Measurements from ENCODE around the gene ARSG. TPM values are rescaled to one million over a fixed set of nuclear protein-coding genes. Genes with fewer than 3 reads are reported as not detected.

Gene ARSG
- polyA plus RNA-seq, 3 donors = 15.5 to 19.3 (median 19.2) TPM

GRCh38 chr17:68450801-68451200 is 159.5 kb downstream of the ARSG start:
- peaks cover 16% of the 10 kb centered on the region for H3K4me1 Mint-ChIP-seq
- Histone ChIP-seq H3K4me3 (replicated peaks in 1 of 3; ENCODE audit: low read depth in 2 of 3, low read length in 3 of 3) (no peak overlapping the region), H3K79me2 (ENCODE audit: insufficient read depth, low read length) (peaks cover 6% of the 10 kb centered on the region), H3K27ac (ENCODE audit: low read depth in 1 of 2, low read length in 2 of 2) (no peak overlapping the region), H2AFZ (ENCODE audit: insufficient read depth, low read depth, low read length, poor library complexity, severe bottlenecking) (no peak overlapping the region), H3K9me3 (replicated peaks in 1 of 2; ENCODE audit: control insufficient read depth in 1 of 2, insufficient read depth in 1 of 2, low read length in 2 of 2) (no peaks in the 10 kb centered on the region), H3K4me1 (ENCODE audit: control insufficient read depth in 1 of 2, insufficient read depth in 2 of 2, low read length in 2 of 2) (peaks cover 11 to 12% of the 10 kb centered on the region in 2 donors), H3K4me2 (replicated peaks; ENCODE audit: extremely low read depth, low read length, poor library complexity, severe bottlenecking) (no peak overlapping the region), H3K27me3 (ENCODE audit: control insufficient read depth in 2 of 2, insufficient read depth in 2 of 2, low read length in 2 of 2) (no peaks in the 10 kb centered on the region), H3K9ac (ENCODE audit: insufficient read depth, low read length, poor library complexity, severe bottlenecking) (no peak overlapping the region), H3K36me3 (replicated peaks in 1 of 2; ENCODE audit: control insufficient read depth in 1 of 2, insufficient read depth in 2 of 2, low read length in 2 of 2) (peaks cover 40 to 63% of the 10 kb centered on the region in 2 donors), H4K20me1 (ENCODE audit: insufficient read depth, low read length) (peaks cover 5% of the 10 kb centered on the region)
- H3K36me3 Mint-ChIP-seq = peaks cover 63 to 74% of the 10 kb centered on the region in 2 donors
- H3K27me3 Mint-ChIP-seq (ENCODE audit: low read depth in 3 of 3) = peaks cover 0 to 3% (median 0%) of the 10 kb centered on the region in 3 donors
- no peak overlapping the region for H3K27ac Mint-ChIP-seq
- 97% methylated on average over 12 of the region's 14 CpGs for WGBS (ENCODE audit: insufficient coverage)
- intact Hi-C loops (cut with micrococcal nuclease) = no loop called here
- no peak for DNase-seq
- peaks cover 0 to 7% (median 5%) of the 10 kb centered on the region in 7 donors for H3K9me3 Mint-ChIP-seq
- no peak overlapping the region for H3K4me3 Mint-ChIP-seq
- TF ChIP-seq CTCF (IDR thresholded peaks at IDR 0.05) = no peak

GRCh38 chr17:68451670-68452354 is 160.5 kb downstream of the ARSG start:
- Histone ChIP-seq H3K4me1 (ENCODE audit: control insufficient read depth in 1 of 2, insufficient read depth in 2 of 2, low read length in 2 of 2) (peaks cover 21 to 22% of the 10 kb centered on the region in 2 donors), H3K9me3 (replicated peaks in 1 of 2; ENCODE audit: control insufficient read depth in 1 of 2, insufficient read depth in 1 of 2, low read length in 2 of 2) (no peaks in the 10 kb centered on the region), H3K27me3 (ENCODE audit: control insufficient read depth in 2 of 2, insufficient read depth in 2 of 2, low read length in 2 of 2) (no peaks in the 10 kb centered on the region), H3K4me3 (replicated peaks in 1 of 3; ENCODE audit: low read depth in 2 of 3, low read length in 3 of 3) (no peak overlapping the region), H3K79me2 (ENCODE audit: insufficient read depth, low read length) (peaks cover 7% of the 10 kb centered on the region), H2AFZ (ENCODE audit: insufficient read depth, low read depth, low read length, poor library complexity, severe bottlenecking) (no peak overlapping the region), H3K36me3 (replicated peaks in 1 of 2; ENCODE audit: control insufficient read depth in 1 of 2, insufficient read depth in 2 of 2, low read length in 2 of 2) (peaks cover 39 to 55% of the 10 kb centered on the region in 2 donors), H3K4me2 (replicated peaks; ENCODE audit: extremely low read depth, low read length, poor library complexity, severe bottlenecking) (no peak overlapping the region), H3K9ac (ENCODE audit: insufficient read depth, low read length, poor library complexity, severe bottlenecking) (no peak overlapping the region), H4K20me1 (ENCODE audit: insufficient read depth, low read length) (peaks cover 5% of the 10 kb centered on the region), H3K27ac (ENCODE audit: low read depth in 1 of 2, low read length in 2 of 2) (no peak overlapping the region)
- no peak for DNase-seq
- peaks cover 25% of the 10 kb centered on the region for H3K4me1 Mint-ChIP-seq
- no peak for TF ChIP-seq CTCF (IDR thresholded peaks at IDR 0.05)
- peak overlapping the region in 1 of 7 donors; percentile 20 for H3K27ac Mint-ChIP-seq
- peaks cover 57 to 66% of the 10 kb centered on the region in 2 donors for H3K36me3 Mint-ChIP-seq
- H3K9me3 Mint-ChIP-seq = peaks cover 0 to 11% (median 5%) of the 10 kb centered on the region in 7 donors
- WGBS (ENCODE audit: insufficient coverage) = 100% methylated on average over 1 of the region's 5 CpGs
- H3K4me3 Mint-ChIP-seq = no peak overlapping the region
- intact Hi-C loops (cut with micrococcal nuclease) = no loop called here
- peaks cover 0 to 3% (median under 1%) of the 10 kb centered on the region in 3 donors for H3K27me3 Mint-ChIP-seq (ENCODE audit: low read depth in 3 of 3)
